Mammary epithelial cell (primary cell): ENCODE results near the gene CR1L.

Source experiments
- CTCF ChIP-seq, 2 donors: IDR thresholded peaks in 1 of 2; conservative IDR thresholded peaks in 1 of 2; 2 replicates each; pipeline ENCODE4 v1.5.1; 2011 to 2012; ENCODE audit warnings: inconsistent platforms in 2 of 2, low read length in 2 of 2, mild to moderate bottlenecking in 2 of 2, control low read depth in 1 of 2, low read depth in 1 of 2; ENCODE audit not compliant: insufficient read depth in 1 of 2; ENCODE audit errors: extremely low read depth in 1 of 2
- EZH2 ChIP-seq: IDR thresholded peaks from 2 replicates; pipeline ENCODE4 v1.6.1; 2012; ENCODE audit warnings: low read length, inconsistent platforms, borderline replicate concordance

DNA sequence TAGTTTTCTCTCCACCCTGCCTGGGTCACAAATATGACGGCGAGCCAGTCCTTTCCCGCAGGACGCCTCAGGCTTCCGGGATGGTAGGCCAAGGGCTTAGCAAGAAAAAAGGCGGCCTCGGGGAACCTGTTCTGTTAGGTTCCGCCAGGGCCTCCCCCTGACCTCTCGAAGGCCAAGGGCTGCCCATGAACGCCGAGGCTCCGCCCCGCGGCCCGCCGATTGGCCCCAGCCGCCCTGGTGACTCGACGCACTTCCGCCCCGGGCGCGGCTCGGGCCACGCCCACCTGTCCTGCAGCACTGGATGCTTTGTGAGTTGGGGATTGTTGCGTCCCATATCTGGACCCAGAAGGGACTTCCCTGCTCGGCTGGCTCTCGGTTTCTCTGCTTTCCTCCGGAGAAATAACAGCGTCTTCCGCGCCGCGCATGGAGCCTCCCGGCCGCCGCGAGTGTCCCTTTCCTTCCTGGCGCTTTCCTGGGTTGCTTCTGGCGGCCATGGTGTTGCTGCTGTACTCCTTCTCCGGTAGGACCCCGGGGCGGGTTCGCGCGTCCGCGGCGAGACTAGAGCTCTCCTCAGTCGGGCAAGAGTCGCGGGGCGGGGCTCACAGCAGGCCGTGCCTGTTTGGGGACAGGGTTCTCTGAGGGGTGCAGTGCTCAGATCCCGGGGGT, 107.0 kb downstream of the CR1L start, which contains the start of gene CD46:
- TF ChIP-seq CTCF (conservative IDR thresholded peaks at IDR 0.05 in 1 of 2, IDR thresholded peaks at IDR 0.05 in 1 of 2; ENCODE audit: extremely low read depth in 1 of 2, insufficient read depth in 1 of 2, low read depth in 1 of 2, low read length in 2 of 2) (no peak), EZH2 (no peak)
